Tibial artery (tissue), 4 donors: ENCODE results near the gene ZNF629.

Experiments used
- DNase-seq, 2 donors: peaks; one replicate each; pipeline ENCODE4 v3.0.0-alpha.2; 2019
- H3K27ac ChIP-seq, 2 donors: fragments of 200-600 bp; sonication (generic) in 1 of 2; 1 replicate in 1 of 2; 2 replicates in 1 of 2; pipeline ENCODE4 v1.5.1; 2018 to 2019; ENCODE audit warnings: mild to moderate bottlenecking in 1 of 2
- H3K27me3 ChIP-seq, 2 donors: fragments of 200-600 bp; sonication (generic) in 1 of 2; one replicate each; pipeline versions ENCODE4 v1.5.1 to v1.6.0; 2016 to 2019
- H3K36me3 ChIP-seq, 3 donors: fragments of 200-600 bp; sonication (generic) in 2 of 3; one replicate each; pipeline ENCODE4 v1.5.1; 2016 to 2019; ENCODE audit warnings: mild to moderate bottlenecking in 2 of 3
- H3K4me1 ChIP-seq, 4 donors: fragments of 200-600 bp; sonication (generic) in 2 of 4; 1 replicate in 3 of 4; 2 replicates in 1 of 4; pipeline ENCODE4 v1.5.1; 2016 to 2019
- H3K4me3 ChIP-seq, 2 donors: fragments of 200-600 bp; sonication (generic) in 1 of 2; 1 replicate in 1 of 2; 2 replicates in 1 of 2; pipeline ENCODE4 v1.5.1; 2018 to 2019; ENCODE audit warnings: mild to moderate bottlenecking in 2 of 2
- H3K9me3 ChIP-seq, 3 donors: fragments of 200-600 bp; sonication (generic) in 1 of 3; one replicate each; pipeline ENCODE4 v1.5.1; 2016 to 2019
- CTCF ChIP-seq, 2 experiments: fragments of 200-600 bp in 1 of 2; fragments of 450-650 bp in 1 of 2; IDR thresholded peaks; one replicate each; pipeline ENCODE4 v1.5.1; 2017 to 2019; ENCODE audit warnings: antibody characterized with exemption in 2 of 2, mild to moderate bottlenecking in 1 of 2, moderate library complexity in 1 of 2
- intact Hi-C: fragments of 100-400 bp; cut with DNase I; formaldehyde crosslinking; loops from one replicate; pipeline ENCODE4 v1.15.0; 2023; ENCODE audit warnings: low total_unique reads

ZNF629 gene

DNA sequence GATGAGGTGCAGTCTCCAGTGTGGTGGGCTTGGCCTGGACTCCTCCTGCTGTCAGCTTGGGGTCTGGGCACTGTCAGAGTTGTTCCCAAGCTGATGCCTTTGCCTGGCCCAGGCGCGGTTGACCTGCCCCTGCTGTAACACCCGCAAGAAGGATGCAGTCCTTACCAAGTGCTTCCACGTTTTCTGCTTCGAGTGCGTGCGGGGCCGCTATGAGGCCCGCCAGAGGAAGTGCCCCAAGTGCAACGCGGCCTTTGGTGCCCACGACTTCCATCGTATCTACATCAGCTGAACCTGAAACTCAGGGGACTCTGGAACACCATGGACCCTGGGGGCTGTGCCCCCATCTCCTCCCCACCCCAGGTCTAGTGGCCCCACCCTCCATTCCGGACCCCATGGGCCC is 13.2 kb downstream of the ZNF629 start:
- peaks cover 0 to 28% (median 14%) of the 10 kb centered on the region in 4 donors for H3K4me1 ChIP-seq
- intact Hi-C loops: no loop called here
- no peak overlapping the region for H3K27ac ChIP-seq
- H3K36me3 ChIP-seq: peaks cover 48 to 57% (median 50%) of the 10 kb centered on the region in 3 donors
- TF ChIP-seq CTCF (IDR thresholded peaks at IDR 0.05): no peak
- DNase-seq: no peak
- no peaks in the 10 kb centered on the region for H3K27me3 ChIP-seq
- H3K4me3 ChIP-seq: no peak overlapping the region
- H3K9me3 ChIP-seq: no peaks in the 10 kb centered on the region

DNA sequence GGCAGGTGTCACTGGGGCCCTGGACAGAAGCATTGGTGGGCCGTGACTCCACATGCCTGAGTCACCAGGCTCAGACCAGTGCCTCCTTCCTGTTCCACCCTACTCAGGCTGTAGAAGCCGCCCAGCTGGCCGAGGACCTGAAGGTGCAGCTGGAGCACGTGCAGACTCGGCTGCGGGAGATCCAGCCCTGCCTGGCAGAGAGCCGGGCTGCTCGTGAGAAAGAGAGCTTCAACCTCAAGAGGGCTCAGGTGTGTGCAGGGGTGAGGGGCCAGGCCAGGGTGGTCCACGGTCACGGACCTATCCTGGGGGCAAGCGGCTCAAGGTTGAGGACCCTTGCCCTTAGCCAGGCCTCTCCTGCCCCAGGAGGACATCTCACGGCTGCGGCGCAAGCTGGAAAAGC is 15.3 kb downstream of the ZNF629 start:
- H3K27ac ChIP-seq: no peak overlapping the region
- intact Hi-C loops: loop anchor here (2.0 kb wide), 1 partner anchor 73 kb away; no protein-coding TSS in a partner anchor
- no peaks in the 10 kb centered on the region for H3K27me3 ChIP-seq
- no peak for DNase-seq
- peaks cover 0 to 23% (median 13%) of the 10 kb centered on the region in 4 donors for H3K4me1 ChIP-seq
- peaks cover 68 to 78% (median 69%) of the 10 kb centered on the region in 3 donors for H3K36me3 ChIP-seq
- H3K4me3 ChIP-seq: no peak overlapping the region
- TF ChIP-seq CTCF (IDR thresholded peaks at IDR 0.05): no peak
- no peaks in the 10 kb centered on the region for H3K9me3 ChIP-seq

GRCh38 chr16:30769379-30770089 is 17.5 kb downstream of the ZNF629 start:
- H3K27ac ChIP-seq: no peak overlapping the region
- H3K9me3 ChIP-seq: no peaks in the 10 kb centered on the region
- peaks cover 0 to 9% (median 2%) of the 10 kb centered on the region in 4 donors for H3K4me1 ChIP-seq
- H3K4me3 ChIP-seq: no peak overlapping the region
- peaks cover 90 to 100% (median 91%) of the 10 kb centered on the region in 3 donors for H3K36me3 ChIP-seq
- intact Hi-C loops: loop anchor here (2.0 kb wide), 1 partner anchor 75 kb away; no protein-coding TSS in a partner anchor
- no peak for DNase-seq
- H3K27me3 ChIP-seq: no peaks in the 10 kb centered on the region
- TF ChIP-seq CTCF (IDR thresholded peaks at IDR 0.05): no peak

GRCh38 chr16:30768583-30769181 is 18.3 kb downstream of the ZNF629 start:
- peaks cover 0 to 12% (median 6%) of the 10 kb centered on the region in 4 donors for H3K4me1 ChIP-seq
- H3K9me3 ChIP-seq: no peaks in the 10 kb centered on the region
- H3K4me3 ChIP-seq: no peak overlapping the region
- no peak for DNase-seq
- intact Hi-C loops: no loop called here
- no peaks in the 10 kb centered on the region for H3K27me3 ChIP-seq
- no peak for TF ChIP-seq CTCF (IDR thresholded peaks at IDR 0.05)
- H3K36me3 ChIP-seq: peaks cover 95 to 100% (median 96%) of the 10 kb centered on the region in 3 donors
- no peak overlapping the region for H3K27ac ChIP-seq

- Histone ChIP-seq H3K9me3 (no peaks in the 10 kb centered on the region), H3K27ac (no peak overlapping the region), H3K36me3 (peaks cover 90 to 97% (median 95%) of the 10 kb centered on the region in 3 donors), H3K4me3 (no peak overlapping the region), H3K4me1 (peaks cover 0 to 20% (median 14%) of the 10 kb centered on the region in 4 donors), H3K27me3 (no peaks in the 10 kb centered on the region)
- DNase-seq: no peak
- intact Hi-C loops: no loop called here
- TF ChIP-seq CTCF (IDR thresholded peaks at IDR 0.05): no peak
Observed at GRCh38 chr16:30767767-30768465, 19.1 kb downstream of the ZNF629 start.
